H1 (cell line): Measurements from ENCODE around the gene OR10H5. TPM values are rescaled to one million over a fixed set of nuclear protein-coding genes. Genes with fewer than 3 reads are reported as not detected.
"Not testable (repeated sequence)": the region's sequence is repeated elsewhere in the genome, so short reads cannot be mapped to it uniquely, and the experiment has no call there.

Experiments
- CTCF ChIA-PET: fragments of 300-600 bp; sonication (Branson Sonifier 250); formaldehyde crosslinking; loops from one replicate; lab custom pipeline; 2021; ENCODE audit not compliant: partially characterized antibody; lab: Charles Lee
- POLR2A ChIA-PET: fragments of 300-600 bp; sonication (Branson Sonifier 250); formaldehyde crosslinking; loops from one replicate; lab custom pipeline; 2021; ENCODE audit warnings: inconsistent platforms; ENCODE audit not compliant: partially characterized antibody; lab: Charles Lee
- DNase-seq, 2 experiments: peaks; one replicate each; pipeline versions ENCODE4 v3.0.0 to v3.0.0-alpha.2; 2010 to 2022; ENCODE audit warnings: low spot score in 2 of 2, low read depth in 1 of 2, mixed read lengths in 1 of 2
- FAIRE-seq: peaks from 2 replicates; lab custom pipeline; 2011; peaks lifted over from hg19 to GRCh38; lab: Jason Lieb, UNC
- H2AFZ ChIP-seq: 2 replicates; pipeline ENCODE4 v1.8.1; 2012; ENCODE audit warnings: low read length, inconsistent platforms
- H2AK5ac ChIP-seq: 2 replicates; pipeline ENCODE4 v1.6.1; 2013; ENCODE audit warnings: low read depth, low read length
- H2BK120ac ChIP-seq: replicated peaks from 2 replicates; pipeline ENCODE3; 2013; ENCODE audit warnings: low read depth, low read length, inconsistent platforms
- H2BK12ac ChIP-seq: 2 replicates; pipeline ENCODE4 v1.6.1; 2013; ENCODE audit warnings: low read depth, low read length
- H2BK15ac ChIP-seq: 2 replicates; pipeline ENCODE4 v1.6.1; 2013; ENCODE audit warnings: low read length
- H2BK20ac ChIP-seq: 2 replicates; pipeline ENCODE4 v1.6.1; 2013; ENCODE audit warnings: low read length
- H2BK5ac ChIP-seq: 2 replicates; pipeline ENCODE4 v1.6.1; 2013; ENCODE audit warnings: low read depth, low read length
- H3K14ac ChIP-seq: 2 replicates; pipeline ENCODE4 v1.6.1; 2013; ENCODE audit warnings: inconsistent platforms; ENCODE audit not compliant: insufficient read length
- H3K18ac ChIP-seq: 2 replicates; pipeline ENCODE4 v1.6.1; 2013; ENCODE audit warnings: low read length; ENCODE audit errors: extremely low read depth
- H3K23ac ChIP-seq: 2 replicates; pipeline ENCODE4 v1.6.1; 2013; ENCODE audit warnings: inconsistent platforms; ENCODE audit not compliant: insufficient read length
- H3K23me2 ChIP-seq: 2 replicates; pipeline ENCODE4 v1.6.1; 2013; ENCODE audit warnings: low read depth, low read length
- H3K27ac ChIP-seq: 2 replicates; pipeline ENCODE4 v1.6.1; 2011; ENCODE audit warnings: low read depth, low read length, inconsistent platforms
- H3K27me3 ChIP-seq, 4 experiments: replicated peaks in 1 of 4; 1 replicate in 1 of 4; 2 replicates in 3 of 4; pipeline versions ENCODE4 v1.6.1 to v1.8.1; 2011 to 2013; ENCODE audit warnings: low read length in 3 of 4, mild to moderate bottlenecking in 3 of 4, inconsistent platforms in 2 of 4, mixed read lengths in 2 of 4, moderate library complexity in 1 of 4; ENCODE audit not compliant: control insufficient read depth in 3 of 4, insufficient read depth in 3 of 4; ENCODE audit errors: extremely low read depth in 1 of 4
- H3K36me3 ChIP-seq, 4 experiments: 2 replicates each; pipeline versions ENCODE4 v1.6.1 to v1.8.1; 2011 to 2013; ENCODE audit warnings: mild to moderate bottlenecking in 4 of 4, low read length in 3 of 4, moderate library complexity in 2 of 4, control low read depth in 1 of 4, inconsistent platforms in 1 of 4; ENCODE audit not compliant: insufficient read depth in 4 of 4, control insufficient read depth in 2 of 4
- H3K4ac ChIP-seq: replicated peaks from 2 replicates; pipeline ENCODE3; 2013; ENCODE audit warnings: low read length, low read depth, mixed read lengths, inconsistent platforms; ENCODE audit not compliant: insufficient read length
- H3K4me1 ChIP-seq, 4 experiments: replicated peaks in 1 of 4; 1 replicate in 1 of 4; 2 replicates in 3 of 4; pipeline versions ENCODE4 v1.6.1 to v1.8.1; 2011 to 2013; ENCODE audit warnings: low read length in 3 of 4, inconsistent platforms in 2 of 4, mixed read lengths in 1 of 4; ENCODE audit not compliant: insufficient read depth in 4 of 4, control insufficient read depth in 3 of 4
- H3K4me2 ChIP-seq, 2 experiments: 2 replicates each; pipeline versions ENCODE4 v1.6.1 to v1.8.1; 2011 to 2013; ENCODE audit warnings: low read depth in 2 of 2, low read length in 2 of 2, control low read depth in 1 of 2, inconsistent platforms in 1 of 2, mild to moderate bottlenecking in 1 of 2; ENCODE audit not compliant: insufficient read depth in 1 of 2
- H3K4me3 ChIP-seq, 4 experiments: fragments of 200-600, 300-600 bp in 1 of 4; sonication (generic), shearing (Covaris generic), sonication (Bioruptor Twin) in 1 of 4; 2 replicates each; pipeline versions ENCODE4 v1.5.1 to v1.8.1; 2011 to 2016; ENCODE audit warnings: low read length in 4 of 4, low read depth in 3 of 4, control low read depth in 2 of 4, inconsistent platforms in 2 of 4, mild to moderate bottlenecking in 2 of 4, mixed read lengths in 1 of 4, moderate library complexity in 1 of 4; ENCODE audit not compliant: insufficient read depth in 2 of 4; ENCODE audit errors: extremely low read depth in 1 of 4
- H3K56ac ChIP-seq: replicated peaks from 2 replicates; pipeline ENCODE3; 2013; ENCODE audit warnings: low read depth, mild to moderate bottlenecking, mixed read lengths, low read length, inconsistent platforms; ENCODE audit not compliant: insufficient read length
- H3K79me1 ChIP-seq: 2 replicates; pipeline ENCODE4 v1.6.1; 2013; ENCODE audit warnings: low read depth, low read length, control low read depth
- H3K79me2 ChIP-seq, 2 experiments: 2 replicates each; pipeline versions ENCODE4 v1.6.1 to v1.8.1; 2012 to 2013; ENCODE audit warnings: low read length in 2 of 2, mild to moderate bottlenecking in 2 of 2, inconsistent platforms in 1 of 2; ENCODE audit not compliant: insufficient read depth in 2 of 2, control insufficient read depth in 1 of 2
- H3K9ac ChIP-seq, 4 experiments: replicated peaks in 1 of 4; 1 replicate in 1 of 4; 2 replicates in 3 of 4; pipeline versions ENCODE4 v1.6.1 to v1.8.1; 2011 to 2013; ENCODE audit warnings: low read depth in 3 of 4, low read length in 3 of 4, control low read depth in 2 of 4, mild to moderate bottlenecking in 2 of 4, moderate library complexity in 2 of 4, inconsistent platforms in 1 of 4; ENCODE audit errors: extremely low read depth in 1 of 4
- H3K9me3 ChIP-seq, 2 experiments: 2 replicates each; pipeline versions ENCODE4 v1.6.1 to v1.8.1; 2012 to 2013; ENCODE audit warnings: mild to moderate bottlenecking in 2 of 2, moderate library complexity in 2 of 2, control low read depth in 1 of 2, inconsistent platforms in 1 of 2, low read depth in 1 of 2, low read length in 1 of 2, mixed read lengths in 1 of 2; ENCODE audit not compliant: insufficient read depth in 2 of 2
- H4K20me1 ChIP-seq, 2 experiments: replicated peaks in 1 of 2; 2 replicates each; pipeline versions ENCODE3 to v1.8.1; 2011 to 2013; ENCODE audit warnings: inconsistent platforms in 2 of 2, low read length in 2 of 2, mild to moderate bottlenecking in 1 of 2; ENCODE audit not compliant: insufficient read depth in 2 of 2, control insufficient read depth in 1 of 2
- H4K5ac ChIP-seq: 2 replicates; pipeline ENCODE4 v1.6.1; 2013; ENCODE audit warnings: low read length, low read depth, mixed read lengths, inconsistent platforms; ENCODE audit not compliant: insufficient read length
- H4K8ac ChIP-seq: 2 replicates; pipeline ENCODE4 v1.8.0; 2013; ENCODE audit warnings: mild to moderate bottlenecking, moderate library complexity, low read length, inconsistent platforms; ENCODE audit not compliant: insufficient read depth; ENCODE audit errors: extremely low read depth
- H4K91ac ChIP-seq: replicated peaks from 2 replicates; pipeline ENCODE3; 2013; ENCODE audit warnings: low read length, mixed read lengths, inconsistent platforms; ENCODE audit not compliant: insufficient read length
- BCL11A ChIP-seq, 2 experiments: IDR thresholded peaks; one replicate each; pipeline ENCODE4 v1.6.1; 2011; ENCODE audit warnings: low read depth in 2 of 2, low read length in 2 of 2, mild to moderate bottlenecking in 2 of 2
- HDAC2 ChIP-seq, 2 experiments: fragments of 300-600 bp in 1 of 2; sonication (generic) in 1 of 2; IDR thresholded peaks; 2 replicates each; pipeline ENCODE4 v1.6.1; 2011 to 2012; ENCODE audit warnings: low read depth in 2 of 2, low read length in 2 of 2, mild to moderate bottlenecking in 2 of 2, moderate library complexity in 2 of 2, borderline replicate concordance in 1 of 2, inconsistent platforms in 1 of 2
- SUZ12 ChIP-seq: fragments of 200-600 bp; sonication (generic); IDR thresholded peaks from 2 replicates; pipeline ENCODE4 v1.6.1; 2012; ENCODE audit warnings: mild to moderate bottlenecking, inconsistent platforms, low read length, moderate library complexity, mixed read lengths
- WGBS, 2 experiments: shearing (Covaris generic) in 1 of 2; methylation state at CpG; one replicate each; pipeline versions ENCODE4 v1.1.6 to v1.1.7; 2013 to 2015; ENCODE audit warnings: low lambda C conversion rate in 2 of 2, mixed read lengths in 2 of 2, inconsistent platforms in 1 of 2, low coverage in 1 of 2, missing lambda C conversion rate in 1 of 2; ENCODE audit not compliant: insufficient replicate concordance in 2 of 2, insufficient coverage in 1 of 2, insufficient read length in 1 of 2; ENCODE audit errors: extremely low coverage in 1 of 2, missing lambda C conversion rate in 1 of 2; 5-methylcytosine and 5-hydroxymethylcytosine counted together
- polyA plus RNA-seq, 7 experiments: library from polyadenylated mRNA; depleted of rRNA in 3 of 7; stranded (reverse) in 5 of 7; unstranded in 2 of 7; fragments of >200 nt in 5 of 7; fragments of 200-250 nt in 2 of 7; gene quantifications; 1 replicate in 5 of 7; 2 replicates in 1 of 7; 4 replicates in 1 of 7; pipeline versions ENCODE4 v1.2.1 to v1.2.3, GENCODE V29; 2011 to 2013; ENCODE audit warnings: missing spikeins in 2 of 7, mixed read lengths in 2 of 7
- total RNA-seq: library from RNA; stranded (reverse); fragmentation: NEBNext Ultra II Directional; extraction: Animal tissue kit (Norgen Biotek cat#: 25700); gene quantifications from 2 replicates; pipeline ENCODE4 v1.2.1, GENCODE V29; 2021

The OR10H5 gene
- total and polyA plus RNA-seq, 2 of the 8 experiments (the other 6 are each of a cell fraction or from before 2014, with no cell fraction given), result not detected

GRCh38 chr19:15782211-15782610 is 5.2 kb upstream of the OR10H5 start (continued):
- no peak for TF ChIP-seq BCL11A (IDR thresholded peaks at IDR 0.05; ENCODE audit: low read depth in 2 of 2, low read length in 2 of 2)
- TF ChIP-seq SUZ12, result no peak
- TF ChIP-seq HDAC2 (IDR thresholded peaks at IDR 0.05; ENCODE audit: borderline replicate concordance in 1 of 2, low read depth in 2 of 2, low read length in 2 of 2), result no peak

- 81% methylated on average over 7 of the region's 7 CpGs; no CpG with 5 or more reads in 1 of the 2 experiments for WGBS, 2 experiments
- H3K4me3 ChIP-seq, POLR2A ChIA-PET, H3K4me1 ChIP-seq, H3K56ac ChIP-seq, H3K36me3 ChIP-seq, H4K5ac ChIP-seq, H2BK20ac ChIP-seq, H3K14ac ChIP-seq, H3K23me2 ChIP-seq, H2BK12ac ChIP-seq, H3K18ac ChIP-seq, H3K79me2 ChIP-seq, H3K27ac ChIP-seq, H2AK5ac ChIP-seq, H2BK15ac ChIP-seq, H2BK120ac ChIP-seq, H3K4me2 ChIP-seq, H2AFZ ChIP-seq, H3K23ac ChIP-seq, H4K20me1 ChIP-seq, FAIRE-seq, H3K79me1 ChIP-seq, H2BK5ac ChIP-seq, H3K27me3 ChIP-seq, CTCF ChIA-PET, DNase-seq, H4K91ac ChIP-seq, H3K4ac ChIP-seq, H4K8ac ChIP-seq, H3K9ac ChIP-seq: not testable (repeated sequence)
- peaks cover 42 to 64% of the 10 kb centered on the region in 2 experiments for H3K9me3 ChIP-seq
Observed at GRCh38 chr19:15782896-15783295, 4.6 kb upstream of the OR10H5 start.
